Uterus (tissue), 4 donors: ENCODE results near the gene KLHL14. TPM values are rescaled to one million over a fixed set of nuclear protein-coding genes. Genes with fewer than 3 reads are reported as not detected.
"Not testable (repeated sequence)": the region's sequence is repeated elsewhere in the genome, so short reads cannot be mapped to it uniquely, and the experiment has no call there.

ENCODE experiments used
- DNase-seq, 2 donors: peaks; one replicate each; pipeline ENCODE4 v3.0.0-alpha.2; 2019 to 2020
- H3K27ac ChIP-seq, 2 donors: fragments of 200-600 bp; sonication (generic); 1 replicate in 1 of 2; 2 replicates in 1 of 2; pipeline ENCODE4 v1.5.1; 2016 to 2018
- H3K27me3 ChIP-seq, 2 donors: fragments of 200-600 bp; sonication (generic); one replicate each; pipeline ENCODE4 v1.5.1; 2018 to 2019; ENCODE audit warnings: control low read depth in 1 of 2
- H3K36me3 ChIP-seq, 2 donors: fragments of 200-600 bp; sonication (generic); one replicate each; pipeline ENCODE4 v1.5.1; 2019; ENCODE audit warnings: control low read depth in 1 of 2
- H3K4me1 ChIP-seq, 2 donors: fragments of 200-600 bp; sonication (generic); one replicate each; pipeline ENCODE4 v1.5.1; 2018 to 2019; ENCODE audit warnings: control low read depth in 1 of 2
- H3K4me3 ChIP-seq, 2 donors: fragments of 200-600 bp; sonication (generic); 1 replicate in 1 of 2; 2 replicates in 1 of 2; pipeline ENCODE4 v1.5.1; 2018 to 2019; ENCODE audit warnings: mild to moderate bottlenecking in 1 of 2
- H3K9me3 ChIP-seq, 2 donors: fragments of 200-600 bp; sonication (generic); one replicate each; pipeline ENCODE4 v1.5.1; 2019; ENCODE audit warnings: control low read depth in 1 of 2
- POLR2A ChIP-seq, 2 donors: fragments of 450-650 bp; IDR thresholded peaks; one replicate each; pipeline ENCODE4 v1.6.1; 2016; ENCODE audit warnings: antibody characterized with exemption in 2 of 2, mild to moderate bottlenecking in 1 of 2, moderate library complexity in 1 of 2
- intact Hi-C: fragments of 100-400 bp; cut with DNase I; formaldehyde crosslinking; loops from one replicate; pipeline ENCODE4 v1.15.1; 2023; ENCODE audit warnings: low total_unique reads
- total RNA-seq, 4 donors: library from RNA; depleted of rRNA in 3 of 4; stranded (reverse); fragments of >200 nt in 3 of 4; gene quantifications; one replicate each; pipeline versions ENCODE4 v1.1.0 to v1.2.4, GENCODE V29; 2014 to 2023
- TF ChIP-seq, protein P1 (sequence below), 4 experiments: fragments of 200-600 bp in 2 of 4; fragments of 450-650 bp in 2 of 4; sonication (generic) in 2 of 4; IDR thresholded peaks; one replicate each; pipeline ENCODE4 v1.5.1; 2016 to 2019; ENCODE audit warnings: antibody characterized with exemption in 4 of 4, mild to moderate bottlenecking in 2 of 4, moderate library complexity in 1 of 4
- donor health status: DM: yes; HTN: yes; CAD: no.

KLHL14 gene
- total RNA-seq, 4 donors from 2014 or later = 2.6 to 9.5 (median 3.0) TPM

DNA sequence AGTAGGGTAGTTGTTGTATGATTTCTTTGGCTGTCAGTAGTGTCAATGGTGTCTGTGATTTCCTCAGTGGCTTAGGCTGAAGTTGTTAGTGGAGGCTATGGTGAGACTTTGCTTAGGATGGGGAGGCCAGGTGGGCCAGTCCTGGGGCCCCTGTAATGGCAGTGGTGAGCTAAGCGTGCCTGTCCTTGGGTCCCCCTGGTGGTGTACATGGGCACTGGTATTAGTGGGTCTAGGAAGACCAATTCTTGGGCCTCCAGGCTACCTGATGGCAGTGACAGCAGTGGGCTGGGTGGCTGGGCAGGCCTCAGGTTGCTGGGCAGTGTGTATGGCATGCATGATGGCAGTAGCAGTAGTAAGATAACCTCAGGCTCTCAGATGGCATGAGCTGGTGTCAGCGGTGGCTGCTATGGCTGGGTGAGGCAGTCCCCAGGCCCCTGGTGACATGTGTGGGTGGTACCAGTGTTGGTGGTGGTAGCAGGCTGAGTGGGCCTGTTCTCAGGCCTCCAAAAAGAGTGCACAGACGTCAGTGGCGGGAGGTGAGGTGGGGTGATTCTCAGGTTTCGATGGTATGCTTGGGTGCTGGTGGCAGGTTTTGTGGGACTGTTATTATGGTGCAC, 103.2 kb downstream of the KLHL14 start:
- TF ChIP-seq, protein P1, sequence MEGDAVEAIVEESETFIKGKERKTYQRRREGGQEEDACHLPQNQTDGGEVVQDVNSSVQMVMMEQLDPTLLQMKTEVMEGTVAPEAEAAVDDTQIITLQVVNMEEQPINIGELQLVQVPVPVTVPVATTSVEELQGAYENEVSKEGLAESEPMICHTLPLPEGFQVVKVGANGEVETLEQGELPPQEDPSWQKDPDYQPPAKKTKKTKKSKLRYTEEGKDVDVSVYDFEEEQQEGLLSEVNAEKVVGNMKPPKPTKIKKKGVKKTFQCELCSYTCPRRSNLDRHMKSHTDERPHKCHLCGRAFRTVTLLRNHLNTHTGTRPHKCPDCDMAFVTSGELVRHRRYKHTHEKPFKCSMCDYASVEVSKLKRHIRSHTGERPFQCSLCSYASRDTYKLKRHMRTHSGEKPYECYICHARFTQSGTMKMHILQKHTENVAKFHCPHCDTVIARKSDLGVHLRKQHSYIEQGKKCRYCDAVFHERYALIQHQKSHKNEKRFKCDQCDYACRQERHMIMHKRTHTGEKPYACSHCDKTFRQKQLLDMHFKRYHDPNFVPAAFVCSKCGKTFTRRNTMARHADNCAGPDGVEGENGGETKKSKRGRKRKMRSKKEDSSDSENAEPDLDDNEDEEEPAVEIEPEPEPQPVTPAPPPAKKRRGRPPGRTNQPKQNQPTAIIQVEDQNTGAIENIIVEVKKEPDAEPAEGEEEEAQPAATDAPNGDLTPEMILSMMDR (IDR thresholded peaks at IDR 0.05) = no peak
- no peak for TF ChIP-seq POLR2A (IDR thresholded peaks at IDR 0.05)
- DNase-seq = no peak
- H3K36me3 ChIP-seq = no peaks in the 10 kb centered on the region
- no peaks in the 10 kb centered on the region for H3K4me1 ChIP-seq
- intact Hi-C loops = no loop called here
- H3K4me3 ChIP-seq = no peak overlapping the region
- no peak overlapping the region for H3K27ac ChIP-seq
- H3K9me3 ChIP-seq = no peaks in the 10 kb centered on the region
- H3K27me3 ChIP-seq = no peaks in the 10 kb centered on the region

DNA sequence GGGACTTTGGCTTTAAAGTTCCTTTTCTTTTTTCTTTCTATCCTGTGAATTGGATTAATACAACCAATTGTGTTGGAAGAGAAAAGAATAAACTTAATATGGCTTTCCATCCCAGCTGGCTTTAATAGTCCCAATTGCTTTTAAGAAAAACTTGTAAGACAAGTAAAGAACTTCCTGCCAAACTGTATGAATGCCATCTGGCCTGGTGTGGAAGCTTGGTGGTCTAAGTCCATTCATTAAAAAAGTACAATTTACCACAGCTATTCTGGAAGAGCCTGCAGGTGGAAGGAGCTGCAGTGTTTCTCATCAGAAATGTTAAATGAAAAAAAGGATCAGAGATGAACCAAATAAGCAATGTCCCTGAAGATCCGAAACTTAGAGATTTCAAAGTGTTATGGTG, 103.9 kb downstream of the KLHL14 start:
- Histone ChIP-seq H3K9me3 (no peaks in the 10 kb centered on the region), H3K27me3 (no peaks in the 10 kb centered on the region), H3K4me1 (no peaks in the 10 kb centered on the region), H3K36me3 (no peaks in the 10 kb centered on the region), H3K27ac (no peak overlapping the region), H3K4me3 (no peak overlapping the region)
- TF ChIP-seq POLR2A (IDR thresholded peaks at IDR 0.05) = no peak
- TF ChIP-seq, protein P1 (IDR thresholded peaks at IDR 0.05) = no peak
- intact Hi-C loops = no loop called here
- DNase-seq = no peak

DNA sequence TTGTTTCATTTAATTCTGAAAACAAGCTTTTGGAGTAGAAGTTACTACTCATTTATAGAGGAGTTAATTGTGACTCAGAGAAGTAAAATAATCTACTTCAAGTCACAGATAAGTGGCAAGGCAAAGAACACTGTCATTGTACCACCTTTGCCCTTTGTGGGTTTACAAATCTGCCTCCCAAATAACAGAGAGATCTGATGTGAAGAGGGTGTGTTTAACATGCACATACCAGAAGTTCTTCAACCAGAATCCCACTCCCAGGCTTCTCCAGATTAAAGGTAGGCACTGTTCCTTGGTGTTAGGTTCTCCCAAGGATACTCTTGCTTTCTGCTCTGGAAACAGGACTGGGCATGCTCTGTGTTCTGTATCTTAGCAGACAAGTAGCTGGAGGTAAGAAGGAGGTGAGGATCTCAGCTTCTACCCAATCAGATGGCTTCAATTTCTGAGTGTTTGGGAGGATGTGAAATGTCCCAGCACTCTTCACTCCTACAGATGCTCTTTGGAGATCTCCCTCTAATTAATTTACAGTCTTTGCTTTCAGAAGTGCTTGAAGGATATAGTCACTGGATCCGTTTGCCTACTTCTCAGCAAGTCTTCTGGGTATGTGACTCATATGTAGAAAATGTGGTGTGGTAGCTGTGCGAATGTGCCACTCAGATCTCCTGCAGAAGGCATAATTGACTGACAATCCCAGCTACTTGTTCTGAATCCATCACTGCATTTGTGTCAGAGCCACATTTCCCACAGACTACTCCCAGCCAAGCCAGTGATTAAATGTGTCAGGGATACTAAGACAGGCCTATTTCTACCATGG, 111.1 kb downstream of the KLHL14 start:
- DNase-seq = no peak
- H3K9me3 ChIP-seq = no peaks in the 10 kb centered on the region
- H3K36me3 ChIP-seq = no peaks in the 10 kb centered on the region
- no peaks in the 10 kb centered on the region for H3K4me1 ChIP-seq
- H3K27ac ChIP-seq = no peak overlapping the region
- intact Hi-C loops = no loop called here
- H3K27me3 ChIP-seq = no peaks in the 10 kb centered on the region
- H3K4me3 ChIP-seq = no peak overlapping the region
- TF ChIP-seq, protein P1 (IDR thresholded peaks at IDR 0.05) = no peak
- TF ChIP-seq POLR2A (IDR thresholded peaks at IDR 0.05) = no peak

DNA sequence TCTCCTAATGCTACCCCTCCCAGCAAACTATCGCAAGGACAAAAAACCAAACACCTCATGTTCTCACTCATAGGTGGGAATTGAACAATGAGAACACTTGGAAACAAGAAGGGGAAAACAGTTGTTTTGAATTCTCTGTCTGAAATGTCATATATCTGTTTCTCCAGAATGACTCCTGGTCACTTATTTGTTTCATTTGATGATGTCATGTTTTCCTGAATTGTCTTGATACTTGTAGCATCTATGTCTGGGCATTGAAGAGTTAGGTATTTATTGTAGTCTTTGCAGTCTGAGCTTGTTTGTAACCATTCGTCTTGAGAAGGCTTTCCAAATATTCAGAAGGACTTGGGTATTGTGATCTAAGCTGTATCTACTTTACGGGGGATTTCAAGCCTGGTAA, 118.3 kb downstream of the KLHL14 start:
- H3K4me1 ChIP-seq = not testable (repeated sequence)

DNA sequence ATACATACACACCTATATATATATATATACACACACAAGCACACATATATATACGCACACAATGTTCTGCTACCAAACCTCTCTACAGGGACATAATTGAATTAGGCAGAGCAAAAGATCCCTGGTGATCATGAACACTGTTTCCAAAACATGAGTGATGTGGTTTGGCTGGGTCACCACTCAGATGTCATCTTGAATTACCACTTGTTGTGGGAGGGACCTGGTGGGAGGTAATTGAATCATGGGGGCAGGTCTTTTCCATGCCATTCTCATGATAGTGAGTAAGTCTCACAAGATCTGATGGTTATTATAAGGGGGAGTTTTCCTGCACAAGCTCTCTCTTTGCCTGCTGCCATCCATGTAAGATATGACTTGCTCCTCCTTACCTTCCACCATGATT, 135.2 kb downstream of the KLHL14 start:
- H3K4me3 ChIP-seq, H3K27me3 ChIP-seq, H3K4me1 ChIP-seq, H3K36me3 ChIP-seq, intact Hi-C loops, H3K27ac ChIP-seq, DNase-seq, H3K9me3 ChIP-seq: not testable (repeated sequence)

More for the DNA sequence above, 118.3 kb downstream of the KLHL14 start:
- H3K27ac ChIP-seq, intact Hi-C loops, H3K36me3 ChIP-seq, H3K9me3 ChIP-seq, H3K27me3 ChIP-seq, DNase-seq, H3K4me3 ChIP-seq: not testable (repeated sequence)

DNA sequence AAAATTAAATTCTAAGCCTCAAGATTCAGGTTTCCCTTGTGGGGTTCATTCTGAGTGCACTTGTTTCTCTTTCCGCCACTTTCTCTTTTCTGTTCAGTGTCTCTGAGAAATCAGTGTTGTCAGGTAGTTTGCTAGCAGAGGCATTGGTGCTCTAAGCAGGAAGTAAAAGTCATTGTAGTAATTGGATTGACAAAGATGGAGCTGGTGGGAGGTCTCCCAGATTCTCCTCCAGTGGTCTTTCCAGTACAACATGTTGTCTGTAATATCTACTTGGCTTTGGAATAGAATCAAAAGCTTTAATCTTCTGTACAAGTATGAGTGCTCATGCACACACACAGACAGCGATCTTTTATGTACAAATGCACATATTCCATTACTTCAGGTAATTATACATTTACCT, 135.6 kb downstream of the KLHL14 start:
- Histone ChIP-seq H3K27ac (no peak overlapping the region), H3K4me1 (no peaks in the 10 kb centered on the region), H3K9me3 (no peaks in the 10 kb centered on the region), H3K27me3 (no peaks in the 10 kb centered on the region), H3K4me3 (no peak overlapping the region), H3K36me3 (no peaks in the 10 kb centered on the region)
- intact Hi-C loops = no loop called here
- TF ChIP-seq, protein P1 (IDR thresholded peaks at IDR 0.05) = no peak
- TF ChIP-seq POLR2A (IDR thresholded peaks at IDR 0.05) = no peak
- DNase-seq = no peak
